ENCODE measurements around the gene SPATS2. TPM values are rescaled to one million over a fixed set of nuclear protein-coding genes. Genes with fewer than 3 reads are reported as not detected.

The SPATS2 gene
- total RNA-seq, 1 experiment from 2014 or later = 74.2 TPM

DNA sequence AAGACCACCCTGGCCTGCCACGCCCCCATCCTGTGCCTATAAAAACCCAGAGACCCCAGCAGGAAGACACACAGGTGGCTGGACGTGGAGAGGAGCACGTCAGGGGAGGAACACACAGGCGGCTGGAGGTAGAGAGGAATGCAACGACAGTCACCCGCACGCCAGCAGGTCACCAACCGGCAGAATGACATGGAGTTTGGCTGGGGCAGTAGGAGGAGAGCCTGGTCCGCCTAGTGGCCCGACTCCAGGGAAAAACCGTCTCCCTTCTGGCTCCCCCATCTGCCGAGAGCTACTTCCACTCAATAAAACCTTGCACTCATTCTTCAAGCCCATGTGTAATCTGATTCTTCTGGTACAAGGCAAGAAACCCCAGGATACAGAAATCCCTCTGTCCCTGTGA, 108.8 kb downstream of the SPATS2 start:
- Histone ChIP-seq H3K4me1 (ENCODE audit: control insufficient read depth in 1 of 2, insufficient read depth in 2 of 2, low read length in 2 of 2) (peaks cover 15 to 20% of the 10 kb centered on the region in 2 experiments), H3K9me2 (ENCODE audit: insufficient read depth) (no peaks in the 10 kb centered on the region), H3K4me3 (replicated peaks in 1 of 2; ENCODE audit: low read depth in 1 of 2, low read length in 2 of 2) (no peak overlapping the region), H3K9ac (ENCODE audit: low read length) (no peak overlapping the region), H3K27ac (ENCODE audit: low read depth, low read length) (no peak overlapping the region), H2AFZ (ENCODE audit: low read depth, low read length, poor library complexity, severe bottlenecking) (no peak overlapping the region), H3K9me3 (ENCODE audit: control insufficient read depth in 1 of 2, insufficient read depth in 1 of 2, low read depth in 1 of 2, low read length in 2 of 2) (no peaks in the 10 kb centered on the region), H3K36me3 (ENCODE audit: control insufficient read depth in 1 of 2, insufficient read depth in 2 of 2, low read length in 2 of 2) (no peaks in the 10 kb centered on the region), H3K79me2 (ENCODE audit: insufficient read depth, low read length) (peaks cover 72% of the 10 kb centered on the region), H3K27me3 (ENCODE audit: insufficient read depth, low read length) (no peaks in the 10 kb centered on the region), H4K20me1 (ENCODE audit: insufficient read depth) (no peaks in the 10 kb centered on the region; the same call in 1 of the 2 replicates), H3K4me2 (ENCODE audit: low read length) (no peak overlapping the region)
- intact Hi-C loops (cut with micrococcal nuclease) = no loop called here
- ATAC-seq (no peak), DNase-seq (ENCODE audit: low read depth, low spot score) (no peak)
- no TSS peak for BruUV-seq (replicated peaks)
- TF ChIP-seq EZH2phosphoT487 (IDR thresholded peaks at IDR 0.05; ENCODE audit: borderline replicate concordance) (no peak), FOSL1 (IDR thresholded peaks at IDR 0.05; ENCODE audit: low read depth) (no peak), RAD21 (IDR thresholded peaks at IDR 0.05; ENCODE audit: low read depth) (no peak), EZH2 (IDR thresholded peaks at IDR 0.05) (no peak), CBX3 (IDR thresholded peaks at IDR 0.05; ENCODE audit: low read depth) (no peak), EGR1 (IDR thresholded peaks at IDR 0.05; ENCODE audit: low read depth) (no peak), YY1 (IDR thresholded peaks at IDR 0.05; ENCODE audit: extremely low read depth, insufficient replicate concordance, low read depth, low read length) (no peak), SIN3A (IDR thresholded peaks at IDR 0.05; ENCODE audit: low read depth) (no peak), ZFX (IDR thresholded peaks at IDR 0.05) (no peak), JUND (IDR thresholded peaks at IDR 0.05) (no peak)
- TF ChIP-seq, protein P1, sequence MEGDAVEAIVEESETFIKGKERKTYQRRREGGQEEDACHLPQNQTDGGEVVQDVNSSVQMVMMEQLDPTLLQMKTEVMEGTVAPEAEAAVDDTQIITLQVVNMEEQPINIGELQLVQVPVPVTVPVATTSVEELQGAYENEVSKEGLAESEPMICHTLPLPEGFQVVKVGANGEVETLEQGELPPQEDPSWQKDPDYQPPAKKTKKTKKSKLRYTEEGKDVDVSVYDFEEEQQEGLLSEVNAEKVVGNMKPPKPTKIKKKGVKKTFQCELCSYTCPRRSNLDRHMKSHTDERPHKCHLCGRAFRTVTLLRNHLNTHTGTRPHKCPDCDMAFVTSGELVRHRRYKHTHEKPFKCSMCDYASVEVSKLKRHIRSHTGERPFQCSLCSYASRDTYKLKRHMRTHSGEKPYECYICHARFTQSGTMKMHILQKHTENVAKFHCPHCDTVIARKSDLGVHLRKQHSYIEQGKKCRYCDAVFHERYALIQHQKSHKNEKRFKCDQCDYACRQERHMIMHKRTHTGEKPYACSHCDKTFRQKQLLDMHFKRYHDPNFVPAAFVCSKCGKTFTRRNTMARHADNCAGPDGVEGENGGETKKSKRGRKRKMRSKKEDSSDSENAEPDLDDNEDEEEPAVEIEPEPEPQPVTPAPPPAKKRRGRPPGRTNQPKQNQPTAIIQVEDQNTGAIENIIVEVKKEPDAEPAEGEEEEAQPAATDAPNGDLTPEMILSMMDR (IDR thresholded peaks at IDR 0.05 in 2 of 3, conservative IDR thresholded peaks at IDR 0.05 in 1 of 3; ENCODE audit: borderline replicate concordance in 1 of 3, insufficient read depth in 1 of 3, low read depth in 2 of 3, low read length in 2 of 3) = no peak
- TF ChIP-seq, protein P2, sequence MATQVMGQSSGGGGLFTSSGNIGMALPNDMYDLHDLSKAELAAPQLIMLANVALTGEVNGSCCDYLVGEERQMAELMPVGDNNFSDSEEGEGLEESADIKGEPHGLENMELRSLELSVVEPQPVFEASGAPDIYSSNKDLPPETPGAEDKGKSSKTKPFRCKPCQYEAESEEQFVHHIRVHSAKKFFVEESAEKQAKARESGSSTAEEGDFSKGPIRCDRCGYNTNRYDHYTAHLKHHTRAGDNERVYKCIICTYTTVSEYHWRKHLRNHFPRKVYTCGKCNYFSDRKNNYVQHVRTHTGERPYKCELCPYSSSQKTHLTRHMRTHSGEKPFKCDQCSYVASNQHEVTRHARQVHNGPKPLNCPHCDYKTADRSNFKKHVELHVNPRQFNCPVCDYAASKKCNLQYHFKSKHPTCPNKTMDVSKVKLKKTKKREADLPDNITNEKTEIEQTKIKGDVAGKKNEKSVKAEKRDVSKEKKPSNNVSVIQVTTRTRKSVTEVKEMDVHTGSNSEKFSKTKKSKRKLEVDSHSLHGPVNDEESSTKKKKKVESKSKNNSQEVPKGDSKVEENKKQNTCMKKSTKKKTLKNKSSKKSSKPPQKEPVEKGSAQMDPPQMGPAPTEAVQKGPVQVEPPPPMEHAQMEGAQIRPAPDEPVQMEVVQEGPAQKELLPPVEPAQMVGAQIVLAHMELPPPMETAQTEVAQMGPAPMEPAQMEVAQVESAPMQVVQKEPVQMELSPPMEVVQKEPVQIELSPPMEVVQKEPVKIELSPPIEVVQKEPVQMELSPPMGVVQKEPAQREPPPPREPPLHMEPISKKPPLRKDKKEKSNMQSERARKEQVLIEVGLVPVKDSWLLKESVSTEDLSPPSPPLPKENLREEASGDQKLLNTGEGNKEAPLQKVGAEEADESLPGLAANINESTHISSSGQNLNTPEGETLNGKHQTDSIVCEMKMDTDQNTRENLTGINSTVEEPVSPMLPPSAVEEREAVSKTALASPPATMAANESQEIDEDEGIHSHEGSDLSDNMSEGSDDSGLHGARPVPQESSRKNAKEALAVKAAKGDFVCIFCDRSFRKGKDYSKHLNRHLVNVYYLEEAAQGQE (IDR thresholded peaks at IDR 0.05; ENCODE audit: low read depth) = no peak
- TF ChIP-seq, protein P3, sequence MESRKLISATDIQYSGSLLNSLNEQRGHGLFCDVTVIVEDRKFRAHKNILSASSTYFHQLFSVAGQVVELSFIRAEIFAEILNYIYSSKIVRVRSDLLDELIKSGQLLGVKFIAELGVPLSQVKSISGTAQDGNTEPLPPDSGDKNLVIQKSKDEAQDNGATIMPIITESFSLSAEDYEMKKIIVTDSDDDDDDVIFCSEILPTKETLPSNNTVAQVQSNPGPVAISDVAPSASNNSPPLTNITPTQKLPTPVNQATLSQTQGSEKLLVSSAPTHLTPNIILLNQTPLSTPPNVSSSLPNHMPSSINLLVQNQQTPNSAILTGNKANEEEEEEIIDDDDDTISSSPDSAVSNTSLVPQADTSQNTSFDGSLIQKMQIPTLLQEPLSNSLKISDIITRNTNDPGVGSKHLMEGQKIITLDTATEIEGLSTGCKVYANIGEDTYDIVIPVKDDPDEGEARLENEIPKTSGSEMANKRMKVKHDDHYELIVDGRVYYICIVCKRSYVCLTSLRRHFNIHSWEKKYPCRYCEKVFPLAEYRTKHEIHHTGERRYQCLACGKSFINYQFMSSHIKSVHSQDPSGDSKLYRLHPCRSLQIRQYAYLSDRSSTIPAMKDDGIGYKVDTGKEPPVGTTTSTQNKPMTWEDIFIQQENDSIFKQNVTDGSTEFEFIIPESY (IDR thresholded peaks at IDR 0.05; ENCODE audit: extremely low read depth, insufficient replicate concordance, low read length) = no peak
- TF ChIP-seq, protein P4, sequence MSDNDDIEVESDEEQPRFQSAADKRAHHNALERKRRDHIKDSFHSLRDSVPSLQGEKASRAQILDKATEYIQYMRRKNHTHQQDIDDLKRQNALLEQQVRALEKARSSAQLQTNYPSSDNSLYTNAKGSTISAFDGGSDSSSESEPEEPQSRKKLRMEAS (IDR thresholded peaks at IDR 0.05) = no peak
- RAD21 ChIA-PET (ENCODE audit: low non-redundant PET in 1 of 2, low total read pairs in 2 of 2, uncharacterized antibody in 2 of 2, unreplicated experiment in 2 of 2) = no interaction called here
- CTCF ChIA-PET = no interaction called here
- POLR2A ChIA-PET = no interaction called here
